Stimulated activated CD4-positive, alpha-beta T cell treated with anti-CD3 and anti-CD28 coated beads, TNF-alpha, amount 100 ng/mL, for 4 hours (primary cell): ENCODE measurements around the gene TRPC6.

Source experiments
- DNase-seq, 3 experiments: peaks; one replicate each; pipeline ENCODE4 v3.0.0-alpha.2; 2020; ENCODE audit warnings: low read depth in 3 of 3

Gene TRPC6

DNA sequence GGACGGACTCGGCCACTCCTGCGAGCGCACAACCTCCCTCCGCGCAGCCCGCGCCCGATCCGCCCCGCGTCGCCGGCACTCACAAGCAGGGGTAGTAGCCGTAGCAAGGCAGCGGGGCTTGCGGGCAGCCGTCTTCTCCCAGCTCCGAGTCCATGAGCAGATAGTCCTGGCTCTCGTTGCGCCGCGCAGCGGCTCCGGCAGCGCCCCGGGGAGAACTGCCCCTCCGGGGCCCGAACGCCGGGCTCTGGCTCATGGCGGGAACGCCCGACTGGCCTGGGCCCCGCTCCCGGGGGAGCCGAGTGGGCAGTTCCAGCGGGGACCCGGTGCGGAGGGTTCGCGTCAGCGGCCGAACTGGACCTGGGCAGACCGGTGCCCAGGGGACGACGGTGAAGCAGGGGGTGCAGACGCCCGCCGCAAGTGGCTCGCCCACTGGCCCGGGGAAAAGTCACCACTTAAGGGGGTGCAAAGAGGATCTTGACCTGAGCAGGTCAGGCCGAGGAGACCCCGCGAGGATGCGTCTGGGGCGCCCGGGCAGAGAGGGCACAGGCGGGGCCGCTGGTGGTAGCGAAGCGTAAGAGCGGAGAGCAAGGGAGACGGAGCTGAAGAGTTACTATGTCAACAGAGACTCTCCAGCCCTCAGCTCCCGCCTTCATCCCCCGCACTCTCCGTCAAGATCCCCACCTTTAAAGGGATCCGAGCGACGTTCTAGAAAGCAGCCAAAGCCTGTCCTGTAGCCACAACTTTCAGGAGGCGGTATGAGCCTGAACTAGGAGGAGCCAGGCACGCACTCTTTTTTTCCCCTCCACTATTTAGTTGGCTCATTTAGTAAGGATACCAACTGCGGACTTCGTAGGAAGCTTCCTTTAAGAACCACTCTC, at the start of gene TRPC6:
Gene TRPC6, minus strand, starts transcription at position 757 of the 878 bp plus-strand sequence. Its CDS starts 504 bp downstream, at position 253.
- DNase-seq, result no peak

DNA sequence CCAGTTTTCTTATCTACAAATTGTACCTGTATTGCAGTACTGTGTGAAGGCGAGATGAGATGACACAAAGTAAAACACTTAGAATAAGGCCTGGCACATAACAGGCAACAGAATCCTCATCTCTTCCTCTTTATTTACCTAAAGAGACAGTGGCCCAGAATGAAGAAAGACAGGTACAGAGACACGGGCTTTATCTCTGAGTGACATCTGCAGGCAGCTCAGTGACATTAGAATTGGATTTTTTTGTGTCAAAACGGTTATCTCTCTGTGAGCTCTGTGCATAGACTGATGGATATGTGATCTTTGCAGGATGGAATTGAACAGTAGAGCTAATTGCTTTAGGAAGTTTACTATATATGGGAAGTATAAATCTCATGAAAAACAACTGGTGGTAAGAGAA, 36.2 kb upstream of the TRPC6 start:
- no peak for DNase-seq

DNA sequence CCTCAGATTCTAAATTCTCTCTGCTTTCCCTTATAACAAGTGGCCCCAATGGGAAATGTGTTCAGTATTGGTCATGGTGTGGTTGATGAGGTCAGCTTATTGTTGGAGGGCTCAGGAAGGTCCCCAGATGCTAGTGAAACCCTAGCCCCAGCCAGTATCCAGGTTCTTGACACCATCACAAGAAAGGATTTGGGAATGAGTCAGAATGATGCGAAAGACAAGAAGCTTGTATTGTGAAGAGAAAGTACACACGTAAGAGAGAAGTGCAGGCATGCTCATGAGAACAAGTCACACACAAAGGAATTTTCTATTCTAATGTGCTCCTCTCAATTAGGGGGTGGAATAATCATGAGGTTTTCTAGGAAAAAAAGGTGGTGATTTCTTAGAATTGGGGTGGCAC, 34.9 kb upstream of the TRPC6 start:
- no peak for DNase-seq

DNA sequence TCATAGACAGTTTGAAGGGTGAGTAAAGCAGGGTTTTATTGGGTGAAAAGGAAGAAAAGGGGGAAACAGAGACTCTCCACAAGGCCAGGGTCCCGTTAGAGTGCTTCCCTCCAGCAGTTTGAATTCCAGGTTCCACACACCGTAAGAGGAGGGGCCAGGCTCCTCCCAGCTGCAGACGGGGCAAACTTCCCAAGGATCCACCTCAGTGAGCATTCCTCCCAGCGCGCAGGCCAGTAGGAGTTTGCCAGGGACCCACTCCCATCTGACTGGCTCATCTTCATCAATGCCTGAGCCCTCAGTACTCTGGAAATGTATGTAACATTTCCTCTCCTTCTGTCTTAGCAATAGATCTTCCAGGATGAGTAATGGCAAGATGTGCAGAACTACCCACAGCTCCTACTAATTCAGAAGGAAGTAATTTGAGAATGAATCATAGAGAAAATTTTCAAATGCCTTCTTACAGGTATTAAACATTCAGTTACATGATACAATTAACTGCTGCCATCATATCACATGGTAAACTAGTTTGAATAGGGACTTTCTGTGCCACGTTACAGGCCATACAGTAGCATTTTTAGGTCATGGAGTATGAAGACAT, 34.0 kb upstream of the TRPC6 start:
- DNase-seq, result no peak

DNA sequence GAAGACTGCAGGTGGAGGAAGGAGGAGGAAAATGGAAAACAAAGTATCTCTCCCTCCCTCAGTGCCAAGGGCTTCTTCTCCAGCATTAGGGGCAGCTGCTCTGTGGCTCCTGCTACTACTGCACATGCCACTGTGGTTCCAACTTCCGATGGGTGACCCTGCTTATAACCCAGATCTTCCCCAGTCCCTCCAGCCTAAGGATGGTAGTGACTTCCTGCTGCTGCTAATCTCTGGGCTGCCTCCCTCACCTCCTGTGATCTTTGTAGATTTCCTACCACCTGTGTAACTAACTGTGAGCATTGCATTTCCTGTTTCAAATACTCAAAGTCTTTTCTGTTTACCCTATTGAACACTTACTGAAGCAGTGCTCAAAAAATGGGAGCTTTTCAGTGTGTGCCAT, 28.7 kb upstream of the TRPC6 start:
- no peak for DNase-seq

DNA sequence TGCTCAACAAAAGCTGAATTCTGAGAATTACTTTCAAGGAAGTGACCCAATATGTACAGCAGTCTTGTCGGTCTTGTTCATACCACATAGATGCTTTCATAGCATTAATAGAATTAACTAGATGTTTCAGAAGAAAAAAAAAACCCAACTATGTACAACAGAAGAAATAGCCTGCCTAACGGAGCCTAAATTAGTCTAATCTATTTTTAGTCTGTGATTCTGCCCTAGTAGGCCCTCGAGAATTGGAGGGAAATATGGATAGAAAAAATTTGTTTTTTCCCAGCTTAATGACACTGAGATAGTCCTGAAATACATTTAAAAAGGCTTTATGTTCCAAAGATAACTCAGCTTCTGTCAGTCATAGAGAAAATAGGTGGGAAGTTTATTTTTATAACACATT, 17.1 kb upstream of the TRPC6 start:
- DNase-seq, result no peak

DNA sequence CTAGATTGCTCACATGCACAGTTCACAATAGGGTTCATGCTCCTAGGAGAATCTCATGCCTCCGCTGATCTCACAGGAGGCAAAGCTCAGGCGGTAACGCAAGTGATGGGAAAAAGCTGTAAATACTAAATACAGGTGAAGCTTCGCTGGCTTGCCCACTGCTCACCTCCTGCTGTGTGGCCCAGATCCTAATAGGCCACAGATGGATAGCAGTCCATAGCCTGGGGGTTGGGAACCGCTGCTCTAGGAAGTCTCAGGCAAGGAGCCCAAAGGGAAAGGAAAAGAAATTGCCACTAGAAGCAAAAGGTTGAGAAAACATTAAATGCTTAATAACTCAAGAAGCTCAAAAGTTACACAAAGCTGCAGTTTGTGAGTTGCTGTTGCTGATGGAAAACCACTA, 3.2 kb upstream of the TRPC6 start:
- no peak for DNase-seq

DNA sequence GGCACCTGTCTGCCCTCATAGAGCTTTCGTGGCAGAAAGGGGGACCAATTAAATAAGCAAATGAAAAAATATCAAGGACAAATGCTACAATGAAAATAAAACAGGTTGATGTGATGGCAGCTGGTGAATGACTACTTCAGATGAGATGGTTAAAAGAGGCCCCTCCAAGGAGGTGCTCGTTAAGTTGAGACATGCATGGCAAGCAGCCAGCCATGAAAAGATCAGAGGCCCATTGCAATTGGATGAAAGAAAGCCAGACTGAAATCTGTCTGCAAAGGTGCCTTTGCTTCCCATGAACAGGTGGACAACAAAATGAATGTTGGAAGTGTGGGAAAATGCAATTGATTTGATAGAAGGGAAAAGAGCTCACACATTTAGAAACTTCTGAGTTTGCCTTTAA, 848 bp upstream of the TRPC6 start:
- no peak for DNase-seq

DNA sequence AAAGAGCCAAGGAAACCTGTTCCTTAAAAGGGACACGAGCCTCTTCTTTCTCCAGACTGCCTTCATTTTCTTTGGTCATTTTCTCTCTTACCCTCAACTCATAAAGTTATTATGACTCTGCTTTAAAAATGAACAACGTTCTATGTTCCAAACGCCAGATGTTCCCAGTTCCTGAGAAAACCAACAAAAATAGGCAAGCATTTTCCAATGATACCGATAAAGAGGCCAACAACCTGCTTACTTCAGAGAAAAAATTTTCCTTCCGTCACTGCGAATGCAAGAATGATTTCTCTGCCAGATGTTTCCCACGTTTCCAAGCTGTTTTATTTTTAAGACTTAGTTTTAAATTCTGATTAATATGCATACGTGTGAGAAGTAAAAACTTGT, 315 bp upstream of the TRPC6 start:
- DNase-seq, result no peak

DNA sequence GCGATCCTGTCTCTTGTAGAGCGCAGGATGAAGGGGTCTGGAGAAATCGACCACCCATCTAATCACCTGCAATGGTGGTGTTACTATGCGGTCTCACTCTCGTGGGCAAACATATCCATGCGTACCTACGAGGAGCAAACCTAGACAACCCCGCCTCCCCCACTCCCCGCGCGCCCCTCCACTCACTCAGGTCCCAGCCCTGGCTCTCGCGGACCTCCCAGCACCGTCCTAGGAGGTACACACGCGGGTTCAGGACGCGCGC, 887 bp downstream of the TRPC6 start:
- DNase-seq, result no peak

DNA sequence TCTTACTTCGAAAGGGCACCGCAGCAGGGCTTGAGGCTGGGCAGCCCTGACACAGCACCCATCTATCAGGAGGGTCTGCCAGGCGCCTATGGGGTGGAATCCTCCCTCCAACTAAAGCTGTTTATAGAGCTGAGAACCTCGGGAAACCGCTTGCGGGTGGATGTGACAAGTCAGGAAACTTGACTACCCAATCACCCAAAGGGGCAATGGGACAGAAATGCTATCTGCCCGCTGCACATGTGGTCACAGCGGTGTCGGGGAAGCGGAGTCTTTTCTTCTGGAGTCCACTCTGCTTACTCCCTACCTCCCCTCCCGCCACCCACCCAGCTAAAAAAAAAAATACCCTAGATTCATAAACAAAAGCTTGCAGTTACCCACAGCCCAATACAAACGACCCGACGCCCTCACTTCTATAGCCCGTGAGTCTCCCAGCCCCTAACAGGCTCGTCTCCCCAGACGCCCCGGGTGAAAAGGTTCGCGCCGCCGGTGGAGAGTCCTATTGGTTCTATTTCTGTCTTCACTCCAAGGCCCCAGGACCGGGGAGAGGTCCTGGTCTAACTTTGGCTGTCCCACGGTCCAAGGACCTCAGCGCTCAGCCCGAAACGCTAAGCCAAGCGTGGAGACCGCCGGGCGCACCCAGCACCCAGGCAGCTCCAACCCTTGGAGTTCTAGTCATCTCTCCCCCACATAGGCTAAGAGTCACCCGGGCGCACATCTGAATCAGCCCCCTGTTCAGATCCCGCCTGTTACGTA, 1.4 kb downstream of the TRPC6 start:
- DNase-seq, result no peak

DNA sequence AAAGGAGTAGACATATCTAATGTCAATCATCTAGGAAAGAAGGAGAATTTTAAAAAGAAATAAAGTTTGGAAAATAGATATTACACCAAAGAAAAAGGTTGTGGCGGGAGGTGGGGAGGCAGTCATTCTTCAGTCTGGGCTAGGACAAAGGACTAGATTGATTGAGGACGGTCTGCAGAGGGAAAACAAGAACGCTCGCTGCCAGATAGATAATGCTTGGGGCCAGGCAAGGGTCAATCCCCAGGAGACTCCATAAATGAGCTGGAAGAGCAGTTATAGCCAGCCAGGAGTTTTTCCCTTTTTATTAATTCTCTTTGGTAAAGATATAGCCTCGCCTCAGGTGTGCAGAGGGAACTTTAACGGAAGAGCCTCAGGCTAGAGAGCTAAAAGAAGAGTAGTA, 6.3 kb downstream of the TRPC6 start:
- no peak for DNase-seq

DNA sequence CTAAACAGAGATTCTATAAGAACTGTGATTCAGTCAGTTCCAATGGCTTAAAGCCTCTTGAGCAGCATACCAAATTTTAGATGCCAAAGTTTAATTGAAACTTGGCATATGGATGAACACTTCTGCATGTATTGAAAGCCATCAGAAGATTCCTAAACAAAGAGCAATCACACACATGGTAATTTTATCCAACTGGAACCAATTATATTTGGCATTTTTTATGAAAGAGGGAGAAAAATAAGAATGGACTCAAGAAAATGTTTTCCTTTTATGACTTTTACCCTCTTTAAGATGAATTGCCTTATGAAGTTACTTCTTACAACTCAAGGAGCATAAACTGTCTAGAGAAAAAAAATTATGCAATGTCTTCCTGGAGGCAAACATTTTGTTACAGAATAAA, 7.4 kb downstream of the TRPC6 start:
- no peak for DNase-seq

DNA sequence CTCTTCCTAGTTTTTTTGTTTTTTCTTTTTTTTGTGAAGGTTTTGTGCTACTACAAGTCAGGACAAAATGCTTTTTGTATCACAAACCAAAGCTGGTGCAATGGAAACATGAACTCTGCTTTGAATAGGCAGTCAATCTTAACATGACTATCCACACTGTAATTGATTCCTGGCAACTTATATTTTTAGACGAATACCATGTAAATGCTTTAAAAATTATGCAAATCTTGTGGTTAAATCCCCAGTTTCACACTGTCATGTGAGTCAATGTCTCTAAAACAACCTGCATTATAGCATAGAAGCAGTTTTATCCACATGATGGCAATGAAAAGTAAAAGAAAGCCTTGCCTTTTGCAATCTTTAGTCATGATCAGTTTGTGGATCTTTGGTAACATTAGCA, 8.9 kb downstream of the TRPC6 start:
- DNase-seq, result no peak

DNA sequence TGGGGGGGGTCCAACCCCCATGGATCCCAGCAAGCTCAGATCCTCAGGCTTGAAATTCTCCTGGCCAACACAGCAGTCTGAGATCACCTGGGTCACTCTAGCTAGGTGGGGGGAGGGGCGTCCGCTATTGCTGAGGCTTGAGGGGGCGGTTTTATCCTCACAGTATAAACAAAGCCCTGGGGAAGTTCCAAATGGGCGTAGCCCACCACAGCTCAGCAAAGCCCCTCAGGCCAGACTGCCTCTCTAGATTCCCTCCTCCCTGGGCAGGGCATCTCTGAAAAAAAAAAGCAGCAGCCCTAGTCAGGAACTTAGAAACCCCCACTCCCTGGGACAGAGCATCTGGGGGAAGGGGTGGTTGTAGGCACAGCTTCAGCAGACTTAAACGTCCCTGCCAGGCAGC, 16.7 kb downstream of the TRPC6 start:
- DNase-seq, result no peak

DNA sequence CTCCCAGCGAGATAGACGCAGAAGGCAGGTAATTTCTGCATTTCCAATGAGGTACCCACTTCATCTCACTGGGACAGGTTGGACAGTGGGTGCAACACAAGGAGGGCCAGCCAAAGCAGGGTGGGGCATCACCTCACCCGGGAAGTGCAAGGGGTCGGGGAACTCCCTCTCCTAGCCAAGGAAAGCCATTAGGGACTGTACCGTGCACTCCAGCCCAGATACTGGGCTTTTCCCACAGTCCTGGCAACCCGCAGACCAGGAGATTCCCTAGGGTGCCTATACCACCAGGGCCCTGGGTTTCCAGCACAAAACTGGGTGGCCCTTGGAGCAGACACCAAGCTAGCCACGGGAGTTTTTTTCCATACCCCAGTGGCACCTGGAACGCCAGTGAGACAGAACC, 17.2 kb downstream of the TRPC6 start:
- DNase-seq, result no peak

DNA sequence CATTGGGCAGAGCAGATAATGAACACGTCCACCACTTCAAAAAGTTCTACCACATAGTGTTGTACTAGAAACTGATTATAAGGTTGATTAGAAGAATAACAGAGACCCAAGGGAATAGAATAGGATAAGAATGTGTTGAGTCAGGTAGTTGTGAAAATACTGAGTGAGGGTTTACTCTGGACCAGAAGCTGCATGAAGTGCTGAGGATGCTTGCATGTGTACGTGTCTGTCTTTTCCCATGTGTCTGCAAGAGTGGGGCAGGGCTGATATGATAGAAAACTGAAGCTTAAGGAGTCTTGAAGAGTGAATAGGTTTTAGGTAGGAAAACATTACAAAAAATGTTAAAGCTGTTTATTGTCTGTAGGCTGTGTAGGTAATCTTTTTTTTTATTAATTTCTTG, 20.6 kb downstream of the TRPC6 start:
- no peak for DNase-seq

DNA sequence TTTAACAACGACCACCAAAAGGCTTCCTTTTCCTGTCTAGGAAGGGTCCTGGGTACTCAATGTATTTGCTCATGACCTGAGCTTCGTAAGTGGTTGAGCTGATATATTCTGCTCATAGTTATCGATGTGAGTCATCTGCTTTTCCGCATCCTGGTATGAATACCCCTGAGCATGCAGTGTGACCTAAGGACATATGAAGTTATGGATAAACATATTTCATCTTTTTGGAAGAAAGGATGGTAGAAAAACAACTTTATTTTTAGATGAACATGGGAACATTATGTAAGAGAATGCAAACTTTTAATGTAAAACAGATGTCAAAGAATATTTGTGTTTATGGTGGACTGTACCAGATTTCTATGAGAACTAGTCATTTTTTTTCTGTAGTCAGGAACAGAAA, 28.4 kb downstream of the TRPC6 start:
- DNase-seq, result no peak

DNA sequence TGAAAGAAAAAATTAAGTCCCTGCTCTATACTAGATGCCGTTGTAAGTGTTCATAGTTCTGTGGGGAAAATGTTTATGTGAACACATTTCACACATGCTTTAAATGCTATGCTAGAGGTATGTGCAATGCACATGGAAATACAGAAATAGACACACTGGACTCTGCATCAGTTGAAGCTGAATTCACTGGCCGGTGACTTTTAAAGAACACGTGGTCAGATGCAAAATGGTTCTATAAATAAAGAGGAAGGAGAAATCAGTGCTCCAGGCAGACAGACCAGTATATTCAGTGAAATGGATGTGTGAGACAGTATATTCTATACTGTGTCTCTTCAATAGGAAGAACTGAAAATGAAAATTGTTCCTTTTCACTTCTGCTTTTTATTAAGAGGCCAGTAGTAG, 29.9 kb downstream of the TRPC6 start:
- DNase-seq, result no peak

DNA sequence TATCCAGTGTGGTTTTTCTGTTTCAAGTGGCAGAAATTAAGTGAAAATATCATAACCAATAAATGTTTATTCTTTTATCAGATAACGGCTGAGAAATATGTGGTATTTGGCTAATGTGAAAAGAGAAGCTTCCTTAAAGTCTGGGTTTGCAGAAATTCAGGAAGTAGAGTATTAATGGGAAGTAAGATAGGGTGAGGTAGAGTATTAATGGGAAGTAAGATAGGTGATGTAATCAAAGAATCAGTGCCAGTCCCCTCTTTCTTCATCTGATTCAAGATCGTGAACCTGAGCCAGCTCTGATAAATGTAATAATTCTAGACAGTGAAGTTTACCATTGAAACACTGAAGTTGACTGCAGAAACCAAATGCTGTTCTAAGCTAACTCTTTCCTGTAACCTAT, 30.9 kb downstream of the TRPC6 start:
- no peak for DNase-seq

DNA sequence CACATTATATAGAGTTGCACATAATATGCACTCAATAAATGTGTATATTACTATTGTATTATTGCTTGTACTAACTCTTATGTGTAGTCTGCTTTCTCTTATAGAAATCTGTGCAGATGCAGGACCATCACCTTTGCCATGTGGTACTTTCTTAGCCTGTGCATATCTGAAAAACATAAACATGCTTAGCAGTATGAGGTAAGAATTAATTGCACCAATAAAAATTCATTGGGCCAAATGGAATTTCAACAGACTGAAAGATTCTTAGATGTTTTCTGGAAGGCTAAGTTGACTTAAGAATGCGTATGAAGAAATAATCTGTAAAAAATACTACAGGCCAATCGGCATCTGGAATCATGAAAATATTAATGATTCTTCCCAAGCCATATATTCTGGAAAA, 55.3 kb downstream of the TRPC6 start:
- DNase-seq, result no peak

DNA sequence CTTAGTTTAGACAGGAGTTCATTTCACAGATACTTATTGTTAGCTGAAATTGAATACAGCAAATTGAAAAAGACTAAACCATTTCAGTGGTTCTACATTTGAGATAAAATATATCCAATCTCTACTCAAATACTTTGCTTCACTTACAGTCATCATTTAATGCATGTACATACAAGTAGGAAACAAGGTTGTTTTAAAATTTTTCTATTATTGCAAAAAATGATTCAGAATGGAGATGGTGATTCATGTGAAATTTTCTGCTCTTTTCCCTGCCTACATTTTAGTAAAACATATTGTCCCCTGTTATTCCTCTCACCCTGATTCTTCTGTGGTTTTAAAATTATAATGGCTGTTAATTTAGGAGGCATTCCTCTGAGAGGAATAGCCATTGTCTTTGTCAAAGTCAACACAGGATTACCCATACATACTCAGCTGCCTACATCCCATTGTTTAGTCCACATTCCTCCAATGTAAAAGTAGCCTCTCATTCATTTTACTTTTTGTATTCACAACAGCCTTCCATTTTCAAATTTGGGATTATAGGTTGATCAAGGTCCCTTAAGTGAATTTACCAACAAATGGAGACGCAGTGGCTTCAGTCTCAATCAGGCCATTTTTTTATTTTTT, 60.1 kb downstream of the TRPC6 start:
- no peak for DNase-seq

DNA sequence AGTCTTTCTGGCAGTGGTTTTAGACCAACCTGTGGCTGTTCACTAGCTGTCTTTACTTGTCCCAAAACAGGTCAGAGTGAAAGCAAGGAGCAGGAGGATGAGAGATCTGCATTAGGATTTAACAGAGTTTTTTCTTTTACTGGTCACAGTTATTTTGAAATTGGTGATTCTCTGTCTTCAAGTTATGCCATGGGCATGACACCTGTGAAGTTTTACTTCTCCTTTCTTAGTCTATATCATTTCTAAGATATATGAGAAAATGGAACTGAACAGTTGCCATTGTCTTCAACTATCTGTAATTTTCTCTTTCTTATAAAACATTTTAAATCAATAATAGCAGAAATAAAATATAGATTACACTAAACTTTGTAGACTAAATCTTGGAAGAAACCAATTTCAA, 60.6 kb downstream of the TRPC6 start:
- DNase-seq, result no peak
